Smooth muscle cell (in vitro differentiated cells): ENCODE results near the gene ZNF197. TPM values are rescaled to one million over a fixed set of nuclear protein-coding genes. Genes with fewer than 3 reads are reported as not detected.

Experiments
- DNase-seq: peaks from one replicate; lab custom pipeline; 2025; ENCODE audit not compliant: unreplicated experiment; lab: John Stamatoyannopoulos, UW
- H2AFZ ChIP-seq: fragments of 200-600 bp; sonication (generic); 2 replicates; pipeline ENCODE4 v1.6.0; 2016; ENCODE audit warnings: antibody characterized with exemption, low read depth, mild to moderate bottlenecking
- H3F3A ChIP-seq: fragments of 200-600 bp; sonication (generic); 2 replicates; pipeline ENCODE4 v1.6.0; 2017; ENCODE audit warnings: antibody characterized with exemption, low read depth
- H3K27ac ChIP-seq: fragments of 200-600 bp; sonication (generic); 2 replicates; pipeline ENCODE4 v1.5.1; 2016; ENCODE audit warnings: low read depth, mild to moderate bottlenecking
- H3K27me3 ChIP-seq: fragments of 200-600 bp; sonication (generic); 2 replicates; pipeline ENCODE4 v1.6.1; 2016; ENCODE audit warnings: low read depth, mild to moderate bottlenecking
- H3K36me3 ChIP-seq: fragments of 200-600 bp; sonication (generic); 2 replicates; pipeline ENCODE4 v1.5.1; 2016; ENCODE audit warnings: low read depth
- H3K4me1 ChIP-seq: fragments of 200-600 bp; sonication (generic); 2 replicates; pipeline ENCODE4 v1.5.1; 2016; ENCODE audit warnings: low read depth
- H3K4me2 ChIP-seq: fragments of 200-600 bp; sonication (generic); 2 replicates; pipeline ENCODE4 v1.6.0; 2016; ENCODE audit warnings: mild to moderate bottlenecking
- H3K4me3 ChIP-seq: fragments of 200-600 bp; sonication (generic); 2 replicates; pipeline ENCODE4 v1.5.1; 2016; ENCODE audit warnings: mild to moderate bottlenecking
- H3K79me2 ChIP-seq: fragments of 200-600 bp; sonication (generic); 2 replicates; pipeline ENCODE4 v1.6.0; 2016; ENCODE audit warnings: low read depth, mild to moderate bottlenecking
- H3K9ac ChIP-seq: fragments of 200-600 bp; sonication (generic); 2 replicates; pipeline ENCODE4 v1.6.0; 2016; ENCODE audit warnings: low read depth
- H3K9me3 ChIP-seq: fragments of 200-600 bp; sonication (generic); replicated peaks from 2 replicates; pipeline ENCODE4 v1.5.1; 2016; ENCODE audit warnings: low read depth
- H4K20me1 ChIP-seq: fragments of 200-600 bp; sonication (generic); 2 replicates; pipeline ENCODE4 v1.6.0; 2016; ENCODE audit warnings: low read depth
- WGBS: methylation state at CpG from one replicate; pipeline ENCODE4 v1.1.7; 2016; ENCODE audit warnings: low lambda C conversion rate; 5-methylcytosine and 5-hydroxymethylcytosine counted together
- polyA plus RNA-seq: library from polyadenylated mRNA; unstranded; fragments of >200 nt; fragmentation: Nextera tagmentation; extraction: Ambion mirVana; gene quantifications from 2 replicates; pipeline ENCODE4 v1.2.1, GENCODE V29; 2016
- total RNA-seq: library from RNA; depleted of rRNA; stranded (reverse); fragments of >200 nt; gene quantifications from 2 replicates; pipeline ENCODE4 v1.2.3, GENCODE V29; 2014
- TF ChIP-seq, protein P1 (sequence below): fragments of 200-600 bp; sonication (generic); IDR thresholded peaks from 2 replicates; pipeline ENCODE4 v1.5.1; 2017; ENCODE audit warnings: borderline replicate concordance, mild to moderate bottlenecking, antibody characterized with exemption; ENCODE audit not compliant: insufficient read depth, poor library complexity, severe bottlenecking

ZNF197 gene
- total and polyA plus RNA-seq, 2 experiments from 2014 or later, result 10.1 to 23.0 TPM

DNA sequence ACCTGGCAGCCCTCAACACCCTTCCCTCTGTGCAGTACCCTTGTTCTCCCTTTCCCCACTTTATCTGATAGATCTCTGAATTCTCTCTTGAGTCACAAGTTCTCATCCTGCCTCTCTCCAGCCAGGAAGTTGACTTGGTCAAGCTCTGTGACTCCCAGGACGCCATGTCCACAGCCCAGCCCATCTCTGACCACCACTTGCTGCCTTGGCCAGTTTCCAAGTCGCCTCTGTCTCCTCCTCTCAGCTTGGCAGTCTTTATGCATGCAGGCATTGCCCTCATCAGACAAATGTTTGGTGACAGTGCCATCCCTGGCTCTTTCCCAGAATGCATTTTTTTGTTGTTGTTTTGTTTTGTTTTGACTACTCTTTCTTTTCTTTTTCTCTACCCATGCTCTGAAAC, 49.4 kb downstream of the ZNF197 start:
- Histone ChIP-seq H3K4me2 (no peak overlapping the region), H3K27ac (no peak overlapping the region), H3K4me1 (no peaks in the 10 kb centered on the region), H4K20me1 (no peaks in the 10 kb centered on the region), H3K9ac (no peak overlapping the region), H3K36me3 (no peaks in the 10 kb centered on the region), H3K9me3 (no peaks in the 10 kb centered on the region), H3K4me3 (no peak overlapping the region), H3K27me3 (no peaks in the 10 kb centered on the region), H2AFZ (no peak overlapping the region), H3K79me2 (no peaks in the 10 kb centered on the region), H3F3A (no peaks in the 10 kb centered on the region)
- 64% methylated on average over 2 of the region's 2 CpGs for WGBS
- TF ChIP-seq, protein P1, sequence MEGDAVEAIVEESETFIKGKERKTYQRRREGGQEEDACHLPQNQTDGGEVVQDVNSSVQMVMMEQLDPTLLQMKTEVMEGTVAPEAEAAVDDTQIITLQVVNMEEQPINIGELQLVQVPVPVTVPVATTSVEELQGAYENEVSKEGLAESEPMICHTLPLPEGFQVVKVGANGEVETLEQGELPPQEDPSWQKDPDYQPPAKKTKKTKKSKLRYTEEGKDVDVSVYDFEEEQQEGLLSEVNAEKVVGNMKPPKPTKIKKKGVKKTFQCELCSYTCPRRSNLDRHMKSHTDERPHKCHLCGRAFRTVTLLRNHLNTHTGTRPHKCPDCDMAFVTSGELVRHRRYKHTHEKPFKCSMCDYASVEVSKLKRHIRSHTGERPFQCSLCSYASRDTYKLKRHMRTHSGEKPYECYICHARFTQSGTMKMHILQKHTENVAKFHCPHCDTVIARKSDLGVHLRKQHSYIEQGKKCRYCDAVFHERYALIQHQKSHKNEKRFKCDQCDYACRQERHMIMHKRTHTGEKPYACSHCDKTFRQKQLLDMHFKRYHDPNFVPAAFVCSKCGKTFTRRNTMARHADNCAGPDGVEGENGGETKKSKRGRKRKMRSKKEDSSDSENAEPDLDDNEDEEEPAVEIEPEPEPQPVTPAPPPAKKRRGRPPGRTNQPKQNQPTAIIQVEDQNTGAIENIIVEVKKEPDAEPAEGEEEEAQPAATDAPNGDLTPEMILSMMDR, result no peak
- DNase-seq, result no peak

DNA sequence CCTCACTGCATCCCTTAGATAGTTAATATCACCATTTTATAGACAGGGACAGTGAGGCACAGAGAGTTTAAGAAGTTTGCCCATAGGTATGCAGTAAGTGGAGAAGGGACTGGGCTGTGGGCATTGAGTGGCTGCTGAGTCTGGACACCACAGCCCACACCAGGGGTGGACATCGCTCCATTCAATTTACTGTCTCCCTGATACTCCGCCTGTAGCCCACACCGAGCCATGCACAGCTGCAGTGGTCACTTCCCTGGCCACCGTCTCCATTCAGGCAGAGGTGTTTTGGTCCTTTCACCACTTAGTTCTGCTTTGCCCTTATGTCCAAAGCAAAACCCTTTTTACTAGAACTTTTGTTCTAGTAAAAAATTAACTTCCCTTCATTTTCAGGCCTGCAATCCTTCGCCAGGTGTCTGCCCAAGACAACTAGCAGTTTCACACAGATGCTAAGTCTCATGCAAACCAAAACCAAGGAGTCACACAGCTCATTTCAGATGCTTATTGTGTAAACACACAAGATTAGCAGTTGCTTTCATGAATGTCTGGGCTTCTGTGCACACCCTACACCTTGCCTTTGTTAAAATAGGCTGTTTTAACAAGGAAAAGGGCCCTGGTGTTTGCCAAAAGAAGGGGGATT, 53.8 kb downstream of the ZNF197 start:
- no peak overlapping the region for H3K4me2 ChIP-seq
- no peaks in the 10 kb centered on the region for H3K36me3 ChIP-seq
- 87% methylated on average over 5 of the region's 5 CpGs for WGBS
- H2AFZ ChIP-seq, result no peak overlapping the region
- TF ChIP-seq, protein P1, result no peak
- H3K4me1 ChIP-seq, result no peaks in the 10 kb centered on the region
- H3K9ac ChIP-seq, result no peak overlapping the region
- H3K27ac ChIP-seq, result no peak overlapping the region
- H3F3A ChIP-seq, result no peaks in the 10 kb centered on the region
- H3K79me2 ChIP-seq, result no peaks in the 10 kb centered on the region
- no peak overlapping the region for H3K4me3 ChIP-seq
- no peak for DNase-seq
- H4K20me1 ChIP-seq, result no peaks in the 10 kb centered on the region
- no peaks in the 10 kb centered on the region for H3K27me3 ChIP-seq
- H3K9me3 ChIP-seq, result no peaks in the 10 kb centered on the region

DNA sequence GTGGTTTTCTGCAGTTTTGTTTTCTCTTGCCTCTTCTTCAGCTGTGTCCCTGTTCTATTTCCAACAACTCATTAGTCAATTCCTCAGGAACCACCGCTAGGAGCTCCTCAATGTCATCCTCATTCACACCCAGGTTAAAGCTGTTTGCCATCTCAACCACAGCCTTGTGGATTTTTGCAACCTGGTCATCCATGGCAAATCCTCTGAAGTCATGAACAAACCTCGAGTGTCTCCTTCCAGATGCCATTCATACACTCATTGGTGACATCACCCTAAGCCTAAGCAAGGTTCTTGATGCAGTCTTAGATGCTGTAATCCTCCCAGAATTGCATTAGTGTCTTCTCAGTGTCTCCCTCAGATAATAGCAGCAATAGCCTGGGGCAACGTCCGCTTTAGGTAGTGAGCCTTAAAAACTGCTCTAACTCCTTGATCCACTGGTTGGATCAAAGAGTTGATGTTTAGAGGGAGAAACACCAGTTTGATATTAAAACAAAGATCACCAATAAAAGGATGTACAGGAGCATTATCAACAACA, 56.2 kb downstream of the ZNF197 start:
- Histone ChIP-seq H3K36me3 (no peaks in the 10 kb centered on the region), H3K4me1 (no peaks in the 10 kb centered on the region), H3K27me3 (no peaks in the 10 kb centered on the region), H3K9me3 (no peaks in the 10 kb centered on the region), H3K4me3 (no peak overlapping the region), H2AFZ (no peak overlapping the region), H3F3A (no peaks in the 10 kb centered on the region), H3K27ac (no peak overlapping the region), H3K4me2 (no peak overlapping the region), H4K20me1 (no peaks in the 10 kb centered on the region), H3K79me2 (no peaks in the 10 kb centered on the region), H3K9ac (no peak overlapping the region)
- no peak for DNase-seq
- TF ChIP-seq, protein P1, result no peak
- 86% methylated on average over 4 of the region's 4 CpGs for WGBS
